K562 (cell line): ENCODE measurements around the gene MAP1LC3B2. TPM values are rescaled to one million over a fixed set of nuclear protein-coding genes. Genes with fewer than 3 reads are reported as not detected.

Experiments
- DACH1 ChIP-seq: fragments of 450-650 bp; IDR thresholded peaks from 2 replicates; pipeline ENCODE4 v1.6.1; 2018; ENCODE audit not compliant: partially characterized antibody
- E2F3 ChIP-seq: fragments of 250-450 bp; sonication (Bioruptor Pico); IDR thresholded peaks from 2 replicates; pipeline ENCODE4 v1.4.0; 2020; ENCODE audit warnings: mild to moderate bottlenecking
- ERF ChIP-seq: fragments of 450-650 bp; formaldehyde crosslinking; IDR thresholded peaks from 2 replicates; pipeline ENCODE4 v1.4.0; 2020; ENCODE audit warnings: mild to moderate bottlenecking, mixed read lengths
- HDAC1 ChIP-seq, 2 experiments: fragments of 450-650 bp; IDR thresholded peaks; 2 replicates each; pipeline ENCODE4 v1.6.1; 2016 to 2017; ENCODE audit warnings: inconsistent platforms in 1 of 2, mild to moderate bottlenecking in 1 of 2, moderate library complexity in 1 of 2
- NELFE ChIP-seq: IDR thresholded peaks from 2 replicates; pipeline ENCODE4 v1.6.1; 2011; ENCODE audit warnings: mild to moderate bottlenecking; ENCODE audit not compliant: insufficient read depth, insufficient read length
- RAD21 ChIP-seq, 2 experiments: fragments of 250-450 bp in 1 of 2; fragments of 450-650 bp in 1 of 2; sonication (Bioruptor Pico) in 1 of 2; formaldehyde crosslinking in 1 of 2; IDR thresholded peaks in 1 of 2; conservative IDR thresholded peaks in 1 of 2; 2 replicates each; pipeline versions ENCODE4 v1.4.0 to v1.8.0; 2020 to 2022; ENCODE audit warnings: mild to moderate bottlenecking in 2 of 2, moderate library complexity in 1 of 2
- SETDB1 ChIP-seq: IDR thresholded peaks from one replicate; pipeline ENCODE4 v1.6.1; 2012; ENCODE audit warnings: low read length, control low read depth, inconsistent platforms
- TEAD2 ChIP-seq: fragments of 450-650 bp; IDR thresholded peaks from 2 replicates; pipeline ENCODE4 v1.6.1; 2016; ENCODE audit warnings: missing genetic modification characterization, control low read depth, missing compliant biosample characterization
- ZBED1 ChIP-seq: IDR thresholded peaks from 2 replicates; pipeline ENCODE4 v1.6.1; 2014
- polyA plus RNA-seq, 8 experiments: library from polyadenylated mRNA; depleted of rRNA in 4 of 8; stranded (reverse) in 5 of 8; unstranded in 3 of 8; fragments of >200 nt; fragmentation: Nextera tagmentation in 2 of 8; fragmentation: Illumina TruSeq in 1 of 8; extraction: Ambion mirVana in 2 of 8; extraction: Trizol in 1 of 8; gene quantifications; 2 replicates each; pipeline versions ENCODE4 v1.2.1 to v1.2.3, GENCODE V29; 2011 to 2014; ENCODE audit warnings: inconsistent platforms in 1 of 8, missing spikeins in 1 of 8
- total RNA-seq, 7 experiments: library from RNA; depleted of rRNA in 6 of 7; stranded (reverse); fragments of >200 nt in 6 of 7; fragmentation: Illumina TruSeq in 2 of 7; extraction: Trizol in 2 of 7; gene quantifications; 2 replicates each; pipeline versions ENCODE4 v1.2.1 to v1.2.3, GENCODE V29; 2011 to 2021; ENCODE audit warnings: low replicate concordance in 1 of 7
- TF ChIP-seq, protein P1 (sequence below): fragments of 250-450 bp; sonication (Bioruptor Pico); IDR thresholded peaks from 2 replicates; pipeline ENCODE4 v1.9.0; 2021; ENCODE audit warnings: mild to moderate bottlenecking, inconsistent platforms
- TF ChIP-seq, protein P2 (sequence below), 2 experiments: fragments of 250-450 bp in 1 of 2; fragments of 450-650 bp in 1 of 2; sonication (Bioruptor Pico) in 1 of 2; IDR thresholded peaks; 2 replicates each; pipeline versions ENCODE4 v1.6.1 to v1.8.0; 2016 to 2021; ENCODE audit warnings: mild to moderate bottlenecking in 2 of 2, moderate library complexity in 2 of 2, missing compliant biosample characterization in 1 of 2, missing genetic modification characterization in 1 of 2
- TF ChIP-seq, protein P3 (sequence below): sonication (generic); formaldehyde crosslinking; IDR thresholded peaks from 2 replicates; pipeline ENCODE4 v1.8.0; 2023; ENCODE audit warnings: mild to moderate bottlenecking, missing genetic modification reagents
- TF ChIP-seq, protein P4 (sequence below): fragments of 250-450 bp; sonication (Bioruptor Pico); IDR thresholded peaks from 2 replicates; pipeline ENCODE4 v1.4.0; 2020
- TF ChIP-seq, protein P5 (sequence below): fragments of 450-650 bp; IDR thresholded peaks from 2 replicates; pipeline ENCODE4 v1.6.1; 2018; ENCODE audit not compliant: partially characterized antibody

The MAP1LC3B2 gene
- total and polyA plus RNA-seq, 9 of the 15 experiments (the other 6 are each of a cell fraction or from before 2014, with no cell fraction given): 0.53 to 2.8 (median 0.76) TPM; not detected in 2

DNA sequence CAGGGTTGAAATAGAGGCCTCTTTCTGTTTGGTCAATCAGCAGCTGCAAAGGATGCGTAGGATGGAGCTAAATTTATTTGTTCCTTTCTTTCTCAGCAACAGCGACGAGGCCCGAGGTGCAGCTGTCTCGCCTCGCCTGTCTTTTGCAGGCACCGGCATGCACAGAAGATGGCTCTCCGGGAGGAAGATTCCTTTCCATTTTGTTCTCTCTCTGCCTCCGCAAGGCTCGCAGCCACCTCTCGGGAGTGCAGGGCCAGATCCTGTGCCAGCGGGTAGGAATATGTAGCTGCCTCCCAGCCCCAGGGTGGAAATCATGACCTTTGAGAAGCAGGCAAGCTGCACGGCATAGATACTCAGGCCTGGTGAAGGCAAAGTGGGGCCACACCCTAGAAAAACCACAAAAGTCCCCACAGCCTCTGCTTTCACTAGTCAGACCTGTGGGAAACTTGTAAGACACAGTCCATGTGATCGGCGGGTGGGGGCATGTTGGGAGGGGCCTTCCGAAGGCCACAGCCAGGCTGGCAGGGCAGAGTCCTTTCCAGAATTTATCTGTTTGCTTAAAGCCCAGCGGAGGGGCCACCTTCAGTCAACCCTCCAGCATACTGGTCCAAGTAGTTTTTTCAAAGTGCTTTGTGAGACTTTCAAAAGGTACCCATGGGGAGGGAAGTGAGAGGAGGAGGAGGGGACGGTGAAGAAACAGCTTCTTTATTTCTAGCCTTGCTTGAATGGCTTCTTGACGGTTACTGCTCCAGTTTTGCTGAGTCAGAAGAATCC is at the start of gene MAP1LC3B2 (continued):
- TF ChIP-seq, protein P1, sequence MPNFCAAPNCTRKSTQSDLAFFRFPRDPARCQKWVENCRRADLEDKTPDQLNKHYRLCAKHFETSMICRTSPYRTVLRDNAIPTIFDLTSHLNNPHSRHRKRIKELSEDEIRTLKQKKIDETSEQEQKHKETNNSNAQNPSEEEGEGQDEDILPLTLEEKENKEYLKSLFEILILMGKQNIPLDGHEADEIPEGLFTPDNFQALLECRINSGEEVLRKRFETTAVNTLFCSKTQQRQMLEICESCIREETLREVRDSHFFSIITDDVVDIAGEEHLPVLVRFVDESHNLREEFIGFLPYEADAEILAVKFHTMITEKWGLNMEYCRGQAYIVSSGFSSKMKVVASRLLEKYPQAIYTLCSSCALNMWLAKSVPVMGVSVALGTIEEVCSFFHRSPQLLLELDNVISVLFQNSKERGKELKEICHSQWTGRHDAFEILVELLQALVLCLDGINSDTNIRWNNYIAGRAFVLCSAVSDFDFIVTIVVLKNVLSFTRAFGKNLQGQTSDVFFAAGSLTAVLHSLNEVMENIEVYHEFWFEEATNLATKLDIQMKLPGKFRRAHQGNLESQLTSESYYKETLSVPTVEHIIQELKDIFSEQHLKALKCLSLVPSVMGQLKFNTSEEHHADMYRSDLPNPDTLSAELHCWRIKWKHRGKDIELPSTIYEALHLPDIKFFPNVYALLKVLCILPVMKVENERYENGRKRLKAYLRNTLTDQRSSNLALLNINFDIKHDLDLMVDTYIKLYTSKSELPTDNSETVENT (CRISPR knock-in tag): peak; percentile 69; the same call in 1 of the 2 replicates
- TF ChIP-seq TEAD2 (tag) (0 out of 2 replicates have a peak, but pooled peaks have one; percentile 51), SETDB1 (no peak), ERF (CRISPR knock-in tag) (peak; percentile 76; the same call in 1 of the 2 replicates), NELFE (no peak), E2F3 (CRISPR knock-in tag) (0 out of 2 replicates have a peak, but pooled peaks have one; percentile 32), ZBED1 (0 out of 2 replicates have a peak, but pooled peaks have one; percentile 55), DACH1 (no peak), RAD21 (CRISPR knock-in tag; conservative IDR thresholded peaks at IDR 0.05 in 1 of 2, IDR thresholded peaks at IDR 0.05 in 1 of 2) (peak in 1 of 2 experiments; percentile 29; a peak in 2 of 4 replicates), HDAC1 (IDR thresholded peaks at IDR 0.05) (peak in 1 of 2 experiments; percentile 69; a peak in 2 of 4 replicates)
- TF ChIP-seq, protein P2, sequence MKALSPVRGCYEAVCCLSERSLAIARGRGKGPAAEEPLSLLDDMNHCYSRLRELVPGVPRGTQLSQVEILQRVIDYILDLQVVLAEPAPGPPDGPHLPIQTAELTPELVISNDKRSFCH (CRISPR knock-in tag; IDR thresholded peaks at IDR 0.05): no peak
- TF ChIP-seq, protein P2 (tag; IDR thresholded peaks at IDR 0.05): peak; percentile 99
- TF ChIP-seq, protein P3, sequence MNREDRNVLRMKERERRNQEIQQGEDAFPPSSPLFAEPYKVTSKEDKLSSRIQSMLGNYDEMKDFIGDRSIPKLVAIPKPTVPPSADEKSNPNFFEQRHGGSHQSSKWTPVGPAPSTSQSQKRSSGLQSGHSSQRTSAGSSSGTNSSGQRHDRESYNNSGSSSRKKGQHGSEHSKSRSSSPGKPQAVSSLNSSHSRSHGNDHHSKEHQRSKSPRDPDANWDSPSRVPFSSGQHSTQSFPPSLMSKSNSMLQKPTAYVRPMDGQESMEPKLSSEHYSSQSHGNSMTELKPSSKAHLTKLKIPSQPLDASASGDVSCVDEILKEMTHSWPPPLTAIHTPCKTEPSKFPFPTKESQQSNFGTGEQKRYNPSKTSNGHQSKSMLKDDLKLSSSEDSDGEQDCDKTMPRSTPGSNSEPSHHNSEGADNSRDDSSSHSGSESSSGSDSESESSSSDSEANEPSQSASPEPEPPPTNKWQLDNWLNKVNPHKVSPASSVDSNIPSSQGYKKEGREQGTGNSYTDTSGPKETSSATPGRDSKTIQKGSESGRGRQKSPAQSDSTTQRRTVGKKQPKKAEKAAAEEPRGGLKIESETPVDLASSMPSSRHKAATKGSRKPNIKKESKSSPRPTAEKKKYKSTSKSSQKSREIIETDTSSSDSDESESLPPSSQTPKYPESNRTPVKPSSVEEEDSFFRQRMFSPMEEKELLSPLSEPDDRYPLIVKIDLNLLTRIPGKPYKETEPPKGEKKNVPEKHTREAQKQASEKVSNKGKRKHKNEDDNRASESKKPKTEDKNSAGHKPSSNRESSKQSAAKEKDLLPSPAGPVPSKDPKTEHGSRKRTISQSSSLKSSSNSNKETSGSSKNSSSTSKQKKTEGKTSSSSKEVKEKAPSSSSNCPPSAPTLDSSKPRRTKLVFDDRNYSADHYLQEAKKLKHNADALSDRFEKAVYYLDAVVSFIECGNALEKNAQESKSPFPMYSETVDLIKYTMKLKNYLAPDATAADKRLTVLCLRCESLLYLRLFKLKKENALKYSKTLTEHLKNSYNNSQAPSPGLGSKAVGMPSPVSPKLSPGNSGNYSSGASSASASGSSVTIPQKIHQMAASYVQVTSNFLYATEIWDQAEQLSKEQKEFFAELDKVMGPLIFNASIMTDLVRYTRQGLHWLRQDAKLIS (CRISPR knock-in tag): peak; percentile 75; the same call in 1 of the 2 replicates
- TF ChIP-seq, protein P4, sequence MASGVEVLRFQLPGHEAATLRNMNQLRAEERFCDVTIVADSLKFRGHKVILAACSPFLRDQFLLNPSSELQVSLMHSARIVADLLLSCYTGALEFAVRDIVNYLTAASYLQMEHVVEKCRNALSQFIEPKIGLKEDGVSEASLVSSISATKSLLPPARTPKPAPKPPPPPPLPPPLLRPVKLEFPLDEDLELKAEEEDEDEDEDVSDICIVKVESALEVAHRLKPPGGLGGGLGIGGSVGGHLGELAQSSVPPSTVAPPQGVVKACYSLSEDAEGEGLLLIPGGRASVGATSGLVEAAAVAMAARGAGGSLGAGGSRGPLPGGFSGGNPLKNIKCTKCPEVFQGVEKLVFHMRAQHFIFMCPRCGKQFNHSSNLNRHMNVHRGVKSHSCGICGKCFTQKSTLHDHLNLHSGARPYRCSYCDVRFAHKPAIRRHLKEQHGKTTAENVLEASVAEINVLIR (CRISPR knock-in tag): 0 out of 2 replicates have a peak, but pooled peaks have one; percentile 2
- TF ChIP-seq, protein P5, sequence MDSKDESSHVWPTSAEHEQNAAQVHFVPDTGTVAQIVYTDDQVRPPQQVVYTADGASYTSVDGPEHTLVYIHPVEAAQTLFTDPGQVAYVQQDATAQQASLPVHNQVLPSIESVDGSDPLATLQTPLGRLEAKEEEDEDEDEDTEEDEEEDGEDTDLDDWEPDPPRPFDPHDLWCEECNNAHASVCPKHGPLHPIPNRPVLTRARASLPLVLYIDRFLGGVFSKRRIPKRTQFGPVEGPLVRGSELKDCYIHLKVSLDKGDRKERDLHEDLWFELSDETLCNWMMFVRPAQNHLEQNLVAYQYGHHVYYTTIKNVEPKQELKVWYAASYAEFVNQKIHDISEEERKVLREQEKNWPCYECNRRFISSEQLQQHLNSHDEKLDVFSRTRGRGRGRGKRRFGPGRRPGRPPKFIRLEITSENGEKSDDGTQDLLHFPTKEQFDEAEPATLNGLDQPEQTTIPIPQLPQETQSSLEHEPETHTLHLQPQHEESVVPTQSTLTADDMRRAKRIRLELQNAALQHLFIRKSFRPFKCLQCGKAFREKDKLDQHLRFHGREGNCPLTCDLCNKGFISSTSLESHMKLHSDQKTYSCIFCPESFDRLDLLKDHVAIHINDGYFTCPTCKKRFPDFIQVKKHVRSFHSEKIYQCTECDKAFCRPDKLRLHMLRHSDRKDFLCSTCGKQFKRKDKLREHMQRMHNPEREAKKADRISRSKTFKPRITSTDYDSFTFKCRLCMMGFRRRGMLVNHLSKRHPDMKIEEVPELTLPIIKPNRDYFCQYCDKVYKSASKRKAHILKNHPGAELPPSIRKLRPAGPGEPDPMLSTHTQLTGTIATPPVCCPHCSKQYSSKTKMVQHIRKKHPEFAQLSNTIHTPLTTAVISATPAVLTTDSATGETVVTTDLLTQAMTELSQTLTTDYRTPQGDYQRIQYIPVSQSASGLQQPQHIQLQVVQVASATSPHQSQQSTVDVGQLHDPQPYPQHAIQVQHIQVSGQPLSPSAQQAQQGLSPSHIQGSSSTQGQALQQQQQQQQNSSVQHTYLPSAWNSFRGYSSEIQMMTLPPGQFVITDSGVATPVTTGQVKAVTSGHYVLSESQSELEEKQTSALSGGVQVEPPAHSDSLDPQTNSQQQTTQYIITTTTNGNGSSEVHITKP: peak; percentile 49
